Posterior cingulate gyrus (tissue), 11 donors: Measurements from ENCODE around the gene C9orf43.
A peak's percentile ranks its signal among the peaks of the same experiment; 100 is the strongest.
"Not testable (repeated sequence)": the region's sequence is repeated elsewhere in the genome, so short reads cannot be mapped to it uniquely, and the experiment has no call there.

Source experiments
- DNase-seq, 10 donors: peaks; one replicate each; pipeline versions ENCODE4 v3.0.0 to v3.0.0-alpha.2; 2020 to 2021; ENCODE audit warnings: mixed read lengths in 3 of 10
- intact Hi-C: fragments of 100-400 bp; cut with DNase I; formaldehyde crosslinking; loops from one replicate; pipeline ENCODE4 v1.15.1; 2023

The C9orf43 gene

DNA sequence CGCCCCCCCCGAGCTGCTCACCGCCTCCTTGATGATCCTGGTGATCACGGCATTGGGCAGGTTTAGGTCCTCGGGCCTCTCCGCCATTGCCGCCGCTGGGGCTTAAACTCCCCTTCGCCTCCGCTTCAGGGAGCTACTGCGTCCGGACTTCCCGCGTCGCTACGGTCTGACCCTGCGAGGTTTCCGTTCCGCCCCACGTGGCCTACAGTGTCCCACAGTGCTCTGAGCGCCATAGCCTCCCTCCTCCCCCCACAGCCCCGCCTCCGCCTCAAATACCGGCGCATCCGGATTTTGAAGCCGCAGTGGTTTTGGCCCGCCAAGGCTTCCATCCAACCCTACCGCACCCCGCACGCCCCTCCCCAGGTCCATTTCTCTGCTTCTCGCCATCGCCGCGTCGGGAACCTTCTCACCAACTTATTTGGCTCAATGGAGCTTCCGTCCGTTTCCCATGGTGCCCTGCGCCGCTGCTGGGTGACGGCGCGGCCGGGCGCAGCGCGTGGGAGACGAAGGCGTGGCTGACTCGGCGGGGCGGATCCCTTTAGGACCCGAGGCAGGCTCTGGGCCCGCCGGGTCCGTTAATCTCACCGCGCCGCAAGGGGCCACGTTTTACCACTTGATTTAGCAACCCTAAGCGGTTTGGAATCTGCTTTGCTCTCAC, at the start of gene C9orf43, which contains the start of gene POLE3:
C9orf43 (plus strand) TSS at position 541 of the 658 bp plus-strand sequence. CDS start 2,747 bp downstream, outside the sequence.
POLE3 (minus strand) TSS at position 469 of the 658 bp plus-strand sequence; CDS start at position 87, 382 bp downstream.
- intact Hi-C loops, result loop anchor here (1.0 to 10.0 kb wide), 3 partner anchors 9 to 356 kb away; partner anchors contain the start of genes ALAD, WDR31 and ZFP37

GRCh38 chr9:113361304-113362018, 49.1 kb upstream of the C9orf43 start:
- intact Hi-C loops, result no loop called here
- DNase-seq, result peak in 1 of 10 donors; percentile 88

More for the DNA sequence above, at the start of gene C9orf43, which contains the start of gene POLE3:
- peak; percentile 88 to 99 (median 92) for DNase-seq

DNA sequence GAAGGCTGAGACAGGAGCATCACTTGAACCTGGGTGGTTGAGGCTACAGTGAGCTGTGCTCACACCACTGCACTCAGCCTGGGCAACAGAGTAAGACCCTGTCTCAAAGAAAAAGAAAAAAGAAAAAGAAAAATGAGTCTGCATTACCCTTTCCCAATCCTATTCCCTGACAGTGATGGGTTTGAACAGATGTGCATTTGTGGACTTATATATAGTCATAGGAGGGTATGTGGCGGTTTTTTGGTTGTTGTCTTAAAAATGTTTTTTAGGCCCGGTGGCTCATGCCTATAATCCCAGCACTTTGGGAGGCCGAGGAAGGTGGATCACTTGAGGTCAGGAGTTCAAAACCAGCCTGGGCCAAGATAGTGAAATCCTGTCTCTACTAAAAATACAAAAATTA, 47.2 kb upstream of the C9orf43 start:
- intact Hi-C loops, result no loop called here

GRCh38 chr9:113364951-113365350, 45.6 kb upstream of the C9orf43 start:
- intact Hi-C loops, result no loop called here

More for the DNA sequence above, 47.2 kb upstream of the C9orf43 start:
- DNase-seq, result no peak

GRCh38 chr9:113365652-113366051, 44.9 kb upstream of the C9orf43 start:
- DNase-seq, intact Hi-C loops: not testable (repeated sequence)

More at GRCh38 chr9:113364951-113365350, 45.6 kb upstream of the C9orf43 start:
- no peak for DNase-seq

DNA sequence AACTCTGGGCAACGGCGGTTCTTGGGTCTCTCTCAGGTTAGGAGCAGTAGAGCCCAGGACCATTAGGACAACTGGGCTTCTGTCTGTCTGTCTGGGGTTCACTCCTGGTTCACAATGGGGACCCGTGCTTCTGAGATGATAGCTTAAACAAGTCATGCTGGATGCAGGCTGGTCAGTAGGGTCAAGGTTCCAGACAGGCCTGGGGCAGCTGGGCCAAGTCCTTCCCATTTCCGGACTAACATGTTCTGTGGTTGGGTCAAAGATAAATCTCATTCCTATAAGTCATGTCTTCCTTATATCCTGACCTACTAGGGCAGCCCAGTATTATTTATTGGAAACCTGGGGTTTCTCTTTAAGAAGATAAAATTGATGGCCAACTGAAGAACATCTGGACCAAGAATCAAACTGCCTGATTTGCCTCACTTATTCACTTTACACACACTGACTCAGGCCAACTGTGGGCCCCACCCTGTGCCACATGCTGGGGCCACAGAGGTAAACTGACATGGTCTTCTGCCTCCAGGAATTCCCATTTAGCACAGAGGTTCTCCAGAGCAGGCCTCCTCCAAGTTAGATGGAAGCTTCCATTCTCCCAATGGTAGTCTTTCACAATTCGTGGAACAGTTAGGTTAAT, 42.1 kb upstream of the C9orf43 start:
- no peak for DNase-seq
- intact Hi-C loops, result no loop called here

- no peak for DNase-seq
- intact Hi-C loops, result no loop called here
Measured at GRCh38 chr9:113368982-113369854, 41.3 kb upstream of the C9orf43 start.

- no peak for DNase-seq
- intact Hi-C loops, result no loop called here
Measured at GRCh38 chr9:113369855-113370140, 40.7 kb upstream of the C9orf43 start.

GRCh38 chr9:113370806-113371325, 39.7 kb upstream of the C9orf43 start:
- intact Hi-C loops, result no loop called here

GRCh38 chr9:113372059-113372458, 38.5 kb upstream of the C9orf43 start:
- no peak for DNase-seq
- intact Hi-C loops, result no loop called here

More at GRCh38 chr9:113370806-113371325, 39.7 kb upstream of the C9orf43 start:
- no peak for DNase-seq

DNA sequence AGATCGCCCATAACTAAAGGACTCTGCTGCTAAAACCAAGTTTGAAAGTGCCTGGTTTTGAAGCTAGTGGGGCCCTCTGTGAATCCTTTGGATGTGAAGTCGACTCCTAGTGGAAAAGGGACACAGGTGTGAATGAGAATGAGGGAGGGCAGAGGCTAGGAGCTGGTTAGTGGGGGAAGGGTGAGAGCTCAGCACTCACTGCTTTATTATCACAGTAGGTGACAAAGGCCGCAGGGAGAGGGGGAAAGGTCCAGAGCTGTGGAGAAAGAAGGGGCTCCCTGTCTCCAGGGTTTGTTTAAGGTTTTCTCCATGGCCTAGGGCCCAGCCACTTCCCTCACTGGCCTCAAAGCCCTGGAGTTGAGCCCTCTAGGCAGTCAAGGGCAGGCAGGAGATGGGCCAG, 37.3 kb upstream of the C9orf43 start:
- intact Hi-C loops, result no loop called here

DNA sequence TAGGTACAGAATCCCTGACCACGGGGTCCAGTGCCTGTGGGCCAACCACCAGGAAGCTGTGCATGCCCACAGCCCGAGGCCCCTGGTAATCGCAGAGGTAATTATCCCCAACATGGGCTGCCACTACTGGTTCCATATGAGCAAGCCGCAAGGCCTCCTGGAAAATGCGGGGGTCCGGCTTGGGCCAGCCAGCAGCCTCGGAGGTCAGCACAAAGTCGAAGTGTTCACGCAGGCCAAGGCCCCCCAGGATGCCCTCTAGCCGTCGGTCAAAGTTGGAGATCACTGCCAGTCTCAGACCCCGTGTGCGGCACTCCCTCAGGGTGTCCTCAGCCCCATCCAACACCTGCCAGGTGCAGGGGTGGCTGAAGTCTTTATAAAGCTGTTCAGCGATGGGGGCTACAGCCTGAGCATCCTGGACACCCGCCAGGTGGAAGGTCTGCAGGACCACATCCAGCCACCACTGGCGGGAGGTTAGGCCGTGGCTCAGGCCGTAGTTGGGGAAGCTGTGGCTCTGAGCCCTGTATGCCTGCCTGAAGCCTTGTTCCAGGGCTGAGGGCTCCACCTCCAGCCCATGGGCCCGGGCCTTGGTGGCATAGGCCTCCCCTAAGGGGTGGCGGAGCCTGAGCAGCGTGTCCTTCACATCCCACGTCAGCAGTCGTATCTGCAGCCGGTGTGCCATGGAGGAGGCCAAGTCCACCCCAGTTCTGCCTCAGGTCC, 36.7 kb upstream of the C9orf43 start:
- DNase-seq, result peak in 1 of 10 donors; percentile 82

More for the DNA sequence above, 37.3 kb upstream of the C9orf43 start:
- DNase-seq, result no peak

DNA sequence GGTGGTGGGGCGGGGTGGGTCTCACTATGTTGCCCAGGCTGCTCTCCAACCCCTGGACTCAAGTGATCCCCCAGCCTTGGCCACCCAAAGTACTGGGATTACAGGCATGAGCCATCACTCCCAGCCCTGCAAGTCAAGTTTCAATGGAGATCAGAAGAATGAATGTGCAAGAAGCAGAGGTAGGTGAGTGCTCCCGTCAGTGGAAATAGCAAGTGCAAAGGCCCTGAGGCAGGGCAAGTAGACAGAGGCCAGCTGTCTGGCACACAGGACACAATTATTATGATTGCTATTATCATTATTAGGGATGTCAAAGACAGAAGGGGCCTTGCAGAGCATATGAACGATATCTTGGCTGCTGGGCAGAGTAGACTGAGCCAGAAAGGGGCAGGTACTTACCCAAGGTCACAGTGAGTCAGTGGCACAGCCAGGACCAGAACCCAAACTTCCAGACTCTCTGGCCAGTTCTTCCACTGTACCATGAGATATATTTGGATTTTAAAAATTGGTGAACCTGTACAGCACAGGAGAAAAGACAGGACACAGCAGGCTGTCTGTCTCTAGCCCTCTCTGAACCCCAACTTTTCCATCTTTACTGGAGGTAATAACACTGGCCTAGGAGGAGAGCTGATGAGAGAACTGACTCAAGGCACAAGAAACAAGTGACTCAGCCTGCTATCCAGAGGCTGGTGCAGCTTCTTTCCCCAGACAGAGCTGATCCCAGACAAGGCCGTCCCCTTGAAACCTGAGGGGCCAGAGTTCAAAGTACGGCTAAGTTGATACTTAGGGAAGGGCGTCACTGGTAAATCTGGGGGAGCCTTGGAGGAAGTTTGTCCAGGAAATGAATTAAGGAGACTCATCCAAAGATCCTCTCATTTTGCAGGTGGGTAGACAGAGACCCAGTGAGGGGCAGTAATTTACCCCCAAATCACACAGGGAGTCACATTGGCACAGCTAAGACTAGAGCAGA, 35.2 kb upstream of the C9orf43 start:
- DNase-seq, result no peak
- intact Hi-C loops, result loop anchor here (5.0 kb wide), 1 partner anchor 33 kb away; the partner anchor contains the start of gene WDR31

More for the DNA sequence above, 36.7 kb upstream of the C9orf43 start:
- intact Hi-C loops, result no loop called here

GRCh38 chr9:113376634-113377567, 33.6 kb upstream of the C9orf43 start, which contains the start of gene HDHD3:
HDHD3 (minus strand) TSS chr9:113376986; CDS start chr9:113374354, 2,632 bp downstream.
- intact Hi-C loops, result loop anchor here (5.0 kb wide), 1 partner anchor 35 kb away; the partner anchor contains the start of gene WDR31
- DNase-seq, result peak; percentile 40 to 97 (median 72)

- peak in 1 of 10 donors; percentile 55 for DNase-seq
- intact Hi-C loops, result loop anchor here (5.0 kb wide), 1 partner anchor 37 kb away; the partner anchor contains the start of gene WDR31
Measured at GRCh38 chr9:113379094-113379828, 31.3 kb upstream of the C9orf43 start.

DNA sequence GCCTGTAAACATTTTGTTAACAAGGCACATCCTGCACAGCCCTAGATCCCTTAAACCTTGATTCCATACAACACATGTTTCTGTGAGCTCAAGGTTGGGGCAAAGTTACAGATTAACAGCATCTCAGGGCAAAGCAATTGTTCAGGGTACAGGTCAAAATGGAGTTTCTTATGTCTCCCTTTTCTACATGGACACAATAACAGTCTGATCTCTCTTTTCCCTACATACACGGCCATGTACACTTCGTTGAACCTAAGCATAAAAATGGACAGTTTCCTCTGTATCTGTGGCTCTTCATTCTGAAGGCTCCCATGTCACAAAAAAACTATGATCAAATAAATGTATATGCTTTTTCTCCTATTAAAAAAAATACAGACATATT, 30.7 kb upstream of the C9orf43 start:
- DNase-seq, result not testable (repeated sequence)

More for the DNA sequence above, 30.7 kb upstream of the C9orf43 start:
- intact Hi-C loops, result loop anchor here (5.0 kb wide), 1 partner anchor 38 kb away; the partner anchor contains the start of gene WDR31
